Measurements from ENCODE around the gene SIL1. TPM values are rescaled to one million over a fixed set of nuclear protein-coding genes. Genes with fewer than 3 reads are reported as not detected.

SIL1 gene
- total RNA-seq, 1 donor = 31.7 TPM

DNA sequence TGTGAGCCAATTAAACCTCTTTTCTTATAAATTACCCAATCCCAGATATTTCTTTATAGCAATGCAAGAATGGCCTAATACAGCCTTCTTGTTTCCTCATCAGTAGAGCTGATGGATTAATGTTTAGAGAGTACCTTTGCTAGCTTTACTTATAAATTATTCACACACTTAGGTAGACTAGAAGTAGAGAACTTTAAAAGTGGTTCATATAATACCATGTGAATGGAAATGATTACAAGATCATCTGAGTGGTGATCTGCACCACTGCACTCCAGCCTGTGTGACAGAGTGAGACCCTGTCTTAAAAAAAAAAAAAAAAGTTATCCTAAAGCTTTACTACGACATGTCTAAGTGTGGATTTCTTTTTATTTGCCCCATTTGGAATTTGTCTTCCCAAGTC lies 299.9 kb downstream of the SIL1 start:
- no peak overlapping the region for H3K4me3 ChIP-seq (ENCODE audit: low read depth, low read length)
- no peak for DNase-seq (ENCODE audit: low read depth)
- TF ChIP-seq, protein P1, sequence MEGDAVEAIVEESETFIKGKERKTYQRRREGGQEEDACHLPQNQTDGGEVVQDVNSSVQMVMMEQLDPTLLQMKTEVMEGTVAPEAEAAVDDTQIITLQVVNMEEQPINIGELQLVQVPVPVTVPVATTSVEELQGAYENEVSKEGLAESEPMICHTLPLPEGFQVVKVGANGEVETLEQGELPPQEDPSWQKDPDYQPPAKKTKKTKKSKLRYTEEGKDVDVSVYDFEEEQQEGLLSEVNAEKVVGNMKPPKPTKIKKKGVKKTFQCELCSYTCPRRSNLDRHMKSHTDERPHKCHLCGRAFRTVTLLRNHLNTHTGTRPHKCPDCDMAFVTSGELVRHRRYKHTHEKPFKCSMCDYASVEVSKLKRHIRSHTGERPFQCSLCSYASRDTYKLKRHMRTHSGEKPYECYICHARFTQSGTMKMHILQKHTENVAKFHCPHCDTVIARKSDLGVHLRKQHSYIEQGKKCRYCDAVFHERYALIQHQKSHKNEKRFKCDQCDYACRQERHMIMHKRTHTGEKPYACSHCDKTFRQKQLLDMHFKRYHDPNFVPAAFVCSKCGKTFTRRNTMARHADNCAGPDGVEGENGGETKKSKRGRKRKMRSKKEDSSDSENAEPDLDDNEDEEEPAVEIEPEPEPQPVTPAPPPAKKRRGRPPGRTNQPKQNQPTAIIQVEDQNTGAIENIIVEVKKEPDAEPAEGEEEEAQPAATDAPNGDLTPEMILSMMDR (IDR thresholded peaks at IDR 0.05; ENCODE audit: insufficient read depth, low read length) = no peak

Small RNA genes within 50 kb of the gene (small RNA-seq; reads per million reads assigned to genes)
- gene RNU6-572P = not detected

Other genes with a start within 250 kb of the SIL1 start
- 274 and 438 TPM in 2 replicates for gene MATR3, start 95.4 kb upstream of the SIL1 start, total RNA-seq (ENCODE audit: low replicate concordance)
- 70.9 and 77.3 TPM in 2 replicates for gene PAIP2, start 143.5 kb upstream of the SIL1 start, total RNA-seq (ENCODE audit: low replicate concordance)
- gene SLC23A1, start 184.9 kb upstream of the SIL1 start, total RNA-seq (ENCODE audit: low replicate concordance) = not detected in 2 replicates
- gene MZB1, start 191.5 kb upstream of the SIL1 start, total RNA-seq (ENCODE audit: low replicate concordance) = 0.18 TPM in 1 of 2 replicates, not detected in the other
- 0.99 and 1.8 TPM in 2 replicates for gene PROB1, start 196.7 kb upstream of the SIL1 start, total RNA-seq (ENCODE audit: low replicate concordance)
- 1.8 and 2.0 TPM in 2 replicates for gene SPATA24, start 205.7 kb upstream of the SIL1 start, total RNA-seq (ENCODE audit: low replicate concordance)
- gene DNAJC18, start 241.2 kb upstream of the SIL1 start, total RNA-seq (ENCODE audit: low replicate concordance) = 4.7 and 9.9 TPM in 2 replicates

Data from fibroblast of the aortic adventitia (primary cell).